KG1 (cell line): Measurements from ENCODE around the gene ZFYVE16.
A peak's percentile ranks its signal among the peaks of the same experiment; 100 is the strongest.
"Not testable (repeated sequence)": the region's sequence is repeated elsewhere in the genome, so short reads cannot be mapped to it uniquely, and the experiment has no call there.

Experiments used
- DNase-seq: peaks from one replicate; lab custom pipeline; 2025; lab: John Stamatoyannopoulos, UW

ZFYVE16 gene

DNA sequence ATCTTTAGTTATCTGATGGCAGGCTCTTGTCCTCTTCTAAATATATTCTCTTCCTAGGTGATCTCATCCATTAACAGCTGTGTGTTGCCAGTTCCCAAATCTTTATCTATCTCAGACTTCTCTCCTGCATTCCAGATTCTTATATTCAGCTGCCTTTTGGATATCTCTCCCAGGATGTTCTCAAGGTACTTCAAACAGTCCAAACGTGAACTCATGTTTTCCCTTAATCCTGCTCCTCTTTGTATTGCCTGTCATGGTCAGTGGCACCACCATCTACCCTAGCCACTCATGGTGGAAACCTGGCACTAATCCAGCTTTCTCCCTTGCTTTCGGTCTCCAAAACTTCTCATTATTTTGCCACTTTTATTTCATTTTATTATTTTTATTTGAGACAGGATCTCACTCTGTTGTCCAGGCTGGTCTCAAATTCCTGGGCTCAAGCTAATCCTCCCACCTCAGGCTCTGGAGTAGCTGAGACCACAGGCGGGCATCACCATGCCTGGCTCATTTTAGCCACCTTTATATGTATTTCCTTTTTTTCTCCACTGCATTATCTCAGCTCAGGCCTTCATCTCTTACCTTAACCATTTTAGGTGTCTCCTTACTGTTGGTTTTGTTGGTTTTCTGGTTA lies 3.8 kb downstream of the ZFYVE16 start:
- no peak for DNase-seq

DNA sequence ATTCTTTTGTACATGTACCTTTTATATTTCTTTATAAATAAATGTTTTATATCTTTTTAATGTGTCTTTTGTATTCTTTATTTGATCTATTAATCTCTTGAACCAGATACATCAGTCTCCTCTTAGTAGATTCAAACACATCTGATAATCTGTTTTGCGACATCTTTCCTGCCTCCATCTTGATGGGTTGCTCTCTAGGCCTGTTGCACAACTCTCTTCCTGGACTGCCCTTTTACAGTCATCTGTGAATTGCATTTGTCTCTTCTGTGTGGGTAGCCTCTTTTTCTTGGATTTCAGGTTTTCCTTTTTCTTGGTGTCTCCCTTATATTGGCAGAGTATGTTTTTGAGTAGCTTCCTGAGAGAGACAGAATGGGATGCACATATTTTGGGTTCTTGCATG lies 6.2 kb downstream of the ZFYVE16 start:
- no peak for DNase-seq

DNA sequence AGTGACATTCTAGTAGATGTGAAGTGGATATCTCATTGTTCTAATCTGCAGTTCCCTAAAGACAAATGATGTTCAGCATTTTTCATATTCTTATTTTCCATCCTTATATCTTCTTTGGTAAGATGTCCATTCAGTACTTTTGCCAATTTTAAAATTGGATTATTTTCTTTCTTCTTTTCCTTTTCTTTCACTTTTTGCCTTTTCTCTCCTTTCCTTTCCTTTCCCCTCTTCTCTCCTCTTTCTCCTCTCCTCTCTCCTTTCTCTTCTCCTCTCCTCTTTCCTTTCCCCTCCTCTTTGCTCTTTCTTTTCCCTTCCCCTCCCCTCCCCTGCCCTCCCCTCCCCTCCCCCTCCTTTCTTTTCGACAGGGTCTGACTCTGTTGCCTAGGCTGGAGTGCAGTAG lies 10.1 kb downstream of the ZFYVE16 start:
- no peak for DNase-seq

DNA sequence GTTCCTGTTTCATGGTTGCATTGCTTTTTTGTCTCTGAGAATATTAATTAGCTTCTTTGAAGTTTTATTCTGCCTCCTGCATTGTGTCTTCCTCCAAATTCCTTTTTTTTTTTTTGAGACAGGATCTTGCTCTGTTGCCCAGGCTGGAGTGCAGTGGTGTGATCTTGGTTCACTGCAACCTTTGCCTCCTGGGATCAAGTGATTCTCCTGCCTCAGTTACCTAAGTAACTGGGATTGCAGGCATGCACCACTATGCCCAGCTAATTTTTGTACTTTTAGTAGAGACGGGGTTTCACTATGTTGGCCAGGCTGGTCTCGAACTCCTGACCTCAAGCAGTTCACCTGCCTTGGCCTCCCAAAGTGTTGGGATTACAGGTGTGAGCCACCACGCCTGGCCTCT lies 16.5 kb downstream of the ZFYVE16 start:
- DNase-seq = not testable (repeated sequence)

DNA sequence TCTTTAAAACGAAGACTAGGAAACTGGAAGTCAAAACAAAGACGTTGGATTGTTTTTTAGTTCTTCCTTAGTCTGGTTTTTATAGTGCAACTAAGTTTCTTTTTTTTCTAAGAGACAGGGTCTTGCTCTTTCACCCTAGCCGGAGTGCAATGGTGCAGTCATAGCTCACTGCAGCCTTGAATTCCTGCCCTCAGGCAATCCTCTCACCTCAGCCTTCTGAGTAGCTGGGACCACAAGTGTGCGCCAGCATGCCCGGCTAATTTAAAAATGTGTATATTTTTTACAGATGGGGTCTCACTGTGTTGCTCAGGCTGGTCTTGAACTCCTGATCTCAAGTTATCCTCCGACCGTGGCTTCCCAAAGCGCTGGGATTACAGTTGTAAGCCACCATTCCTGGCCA lies 27.6 kb downstream of the ZFYVE16 start:
- no peak for DNase-seq

DNA sequence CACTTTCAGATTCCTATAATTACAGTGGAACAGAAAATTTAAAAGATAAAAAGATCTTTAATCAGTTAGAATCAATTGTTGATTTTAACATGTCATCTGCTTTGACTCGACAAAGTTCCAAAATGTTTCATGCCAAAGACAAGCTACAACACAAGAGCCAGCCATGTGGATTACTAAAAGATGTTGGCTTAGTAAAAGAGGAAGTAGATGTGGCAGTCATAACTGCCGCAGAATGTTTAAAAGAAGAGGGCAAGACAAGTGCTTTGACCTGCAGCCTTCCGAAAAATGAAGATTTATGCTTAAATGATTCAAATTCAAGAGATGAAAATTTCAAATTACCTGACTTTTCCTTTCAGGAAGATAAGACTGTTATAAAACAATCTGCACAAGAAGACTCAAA lies 29.5 kb downstream of the ZFYVE16 start:
- no peak for DNase-seq

DNA sequence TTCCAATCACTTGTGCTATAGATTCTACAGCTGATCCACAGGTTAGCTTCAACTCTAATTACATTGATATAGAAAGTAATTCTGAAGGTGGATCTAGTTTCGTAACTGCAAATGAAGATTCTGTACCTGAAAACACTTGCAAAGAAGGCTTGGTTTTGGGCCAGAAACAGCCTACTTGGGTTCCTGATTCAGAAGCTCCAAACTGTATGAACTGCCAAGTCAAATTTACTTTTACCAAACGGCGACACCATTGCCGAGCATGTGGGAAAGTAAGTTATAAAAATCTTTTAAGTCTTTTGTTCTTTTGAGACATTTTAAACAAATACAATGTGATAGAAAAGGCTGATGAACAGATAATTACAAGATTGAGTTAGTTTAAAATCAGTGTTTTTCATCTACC lies 30.9 kb downstream of the ZFYVE16 start:
- no peak for DNase-seq

DNA sequence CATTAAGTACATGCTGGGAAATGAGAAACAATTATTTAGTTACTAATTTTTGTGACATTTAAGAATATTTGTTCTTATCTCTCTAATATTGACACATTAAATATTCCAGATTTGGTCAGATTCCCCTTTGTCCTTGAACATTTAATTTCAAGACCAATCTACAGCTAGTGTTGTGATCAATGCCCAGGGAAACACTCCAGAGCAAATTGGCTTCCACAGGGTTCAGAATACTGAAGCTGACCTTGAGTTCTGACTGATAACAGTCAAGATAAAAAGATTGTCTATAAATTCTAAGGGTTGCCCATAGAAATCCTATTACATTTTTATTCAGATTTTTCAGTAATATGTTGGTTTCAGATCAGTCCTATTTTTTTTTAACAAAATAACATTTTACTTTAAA lies 31.3 kb downstream of the ZFYVE16 start:
- no peak for DNase-seq

DNA sequence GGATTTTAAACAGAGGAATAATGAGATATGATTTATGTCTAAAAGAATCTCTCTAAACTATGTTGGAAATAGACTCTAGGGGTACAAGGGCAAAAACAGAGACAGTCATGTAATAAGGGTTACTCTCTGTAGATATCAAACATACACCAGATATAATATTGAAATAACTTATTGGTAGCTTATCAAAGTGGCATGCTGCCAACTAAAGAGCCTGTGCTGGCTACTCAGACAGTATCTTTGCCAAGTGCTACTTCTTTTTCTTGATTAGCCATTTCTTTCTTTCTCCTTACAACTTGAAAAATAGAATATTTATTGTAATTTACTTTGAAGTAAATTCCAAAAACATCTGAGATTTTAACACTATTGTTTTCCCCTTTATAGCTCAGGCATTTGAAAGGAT lies 34.9 kb downstream of the ZFYVE16 start:
- DNase-seq = no peak

DNA sequence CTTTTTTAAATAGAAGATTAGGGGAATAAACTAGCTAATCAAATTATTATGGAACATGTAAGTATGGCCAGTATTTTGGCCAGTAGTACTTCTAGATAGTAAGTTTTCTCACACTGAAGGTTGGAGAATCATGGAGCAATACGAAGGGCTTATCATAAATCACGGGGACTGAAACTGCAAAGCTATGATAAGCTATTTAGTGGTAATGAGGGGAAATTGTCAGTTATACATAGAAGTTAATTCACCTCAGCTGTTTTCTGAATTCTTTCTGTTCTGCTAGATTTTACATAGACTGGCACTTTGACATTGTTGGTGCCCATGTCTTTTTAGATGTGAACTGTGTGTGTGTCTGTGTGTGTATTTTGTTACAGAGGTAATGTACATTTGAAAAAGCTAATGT lies 45.5 kb downstream of the ZFYVE16 start:
- DNase-seq = no peak

DNA sequence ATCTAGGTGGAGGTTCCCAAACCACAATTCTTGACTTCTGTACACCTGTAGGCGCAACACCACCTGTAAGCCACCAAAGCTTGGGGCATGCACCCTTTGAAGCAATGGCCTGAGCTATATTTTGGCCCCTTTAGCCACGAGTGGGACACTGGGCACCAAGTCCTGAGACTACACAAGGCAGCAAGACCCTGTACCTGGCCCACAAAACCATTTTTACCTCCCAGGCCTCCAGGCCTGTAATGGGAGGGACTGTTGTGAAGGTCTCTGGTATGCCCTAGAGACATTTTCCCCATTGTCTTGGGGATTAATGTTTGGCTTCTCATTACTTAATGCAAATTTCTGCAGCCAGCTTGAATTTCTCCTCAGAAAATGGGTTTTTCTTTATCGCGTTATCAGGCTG lies 55.4 kb downstream of the ZFYVE16 start:
- DNase-seq = no peak

DNA sequence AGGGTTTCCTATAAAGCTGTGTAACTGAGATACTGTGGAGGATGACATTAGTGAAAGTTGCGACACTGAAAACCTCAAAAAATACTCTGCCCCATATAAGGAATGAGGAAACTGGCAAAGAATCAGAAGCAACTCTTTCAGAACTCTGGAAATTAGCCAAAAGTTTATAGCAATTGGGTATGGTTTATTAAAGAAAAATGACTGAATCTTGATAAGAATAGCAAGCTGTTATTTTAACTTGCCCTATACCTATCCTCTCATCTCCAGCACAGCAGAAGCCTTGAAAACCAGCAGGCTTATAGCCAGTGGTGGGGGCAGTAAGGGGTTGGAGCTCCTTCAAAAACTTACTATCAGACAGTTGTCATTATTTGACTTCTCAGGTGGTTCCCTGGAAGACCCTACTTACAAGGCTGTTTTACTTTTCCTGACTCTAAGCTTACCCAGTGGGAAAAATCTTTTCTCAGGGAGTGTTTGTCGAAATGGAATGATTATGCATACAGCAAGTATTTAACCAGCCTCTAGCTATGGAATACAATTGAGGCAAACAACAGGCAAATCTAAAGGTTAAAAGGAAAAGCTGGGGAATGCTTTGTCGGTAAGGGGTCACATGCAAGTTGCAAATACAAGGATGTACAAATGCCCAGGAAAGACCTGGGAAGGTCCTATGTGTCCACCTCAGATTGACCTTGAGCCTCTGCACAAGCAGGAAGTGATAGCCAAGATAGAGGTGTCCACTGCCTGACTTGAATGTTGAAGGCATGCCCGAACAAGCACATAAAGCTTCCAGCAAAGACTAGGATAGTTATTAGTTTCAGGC lies 59.0 kb downstream of the ZFYVE16 start:
- DNase-seq = no peak

DNA sequence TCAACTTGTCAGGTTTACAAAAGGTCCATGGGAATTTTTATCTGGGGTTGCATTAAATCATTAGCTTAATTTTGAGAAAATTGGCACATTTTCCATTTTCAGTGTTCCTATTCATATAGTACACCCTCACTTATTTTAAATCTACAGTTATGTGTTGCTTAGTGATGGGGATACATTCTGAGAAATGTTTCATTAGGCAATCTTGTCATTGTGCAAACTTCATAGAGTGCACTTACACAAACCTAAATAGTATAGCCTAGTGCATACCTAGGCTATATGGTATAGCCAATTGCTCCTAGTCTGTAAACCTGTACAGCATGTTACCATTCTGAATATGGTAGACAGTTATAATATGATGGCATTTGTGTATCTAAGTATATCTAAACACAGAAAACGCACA lies 60.3 kb downstream of the ZFYVE16 start:
- no peak for DNase-seq

DNA sequence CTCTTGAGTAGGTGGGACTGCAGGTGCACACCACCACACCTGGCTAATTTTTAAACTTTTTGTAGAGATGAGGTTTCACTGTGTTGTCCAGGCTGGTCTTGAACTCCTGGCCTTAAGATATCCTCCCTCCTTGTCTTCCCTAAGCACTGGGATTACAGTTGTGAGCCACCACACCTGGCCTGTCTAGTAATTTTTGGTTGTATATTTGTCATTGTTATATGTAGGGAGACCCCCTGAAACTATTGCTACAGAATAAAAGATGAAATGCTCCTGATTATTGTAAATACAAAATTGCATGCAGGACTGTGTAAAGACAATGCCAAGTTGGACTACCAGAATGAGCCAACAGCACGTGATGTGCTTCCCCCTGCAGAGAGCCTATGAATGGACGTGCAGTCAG lies 62.8 kb downstream of the ZFYVE16 start:
- DNase-seq = not testable (repeated sequence)

DNA sequence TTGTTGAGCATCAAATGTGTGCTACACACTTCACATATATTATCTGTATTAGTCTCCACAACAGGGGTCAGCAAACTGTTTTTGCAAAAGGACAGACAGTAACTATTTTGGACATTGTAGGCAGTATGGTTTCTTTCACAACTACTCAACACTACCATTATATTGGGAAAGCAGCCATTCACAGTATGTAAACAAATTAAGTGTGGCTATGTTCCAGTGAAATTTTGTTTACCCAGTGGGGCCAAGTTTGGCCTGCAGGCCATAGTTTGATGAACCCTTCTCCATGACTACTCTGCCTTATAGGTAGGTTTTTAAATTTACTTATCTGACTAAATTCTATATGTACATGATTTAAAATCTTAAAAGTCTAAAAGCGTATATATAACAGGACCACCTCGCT lies 67.1 kb downstream of the ZFYVE16 start:
- no peak for DNase-seq

DNA sequence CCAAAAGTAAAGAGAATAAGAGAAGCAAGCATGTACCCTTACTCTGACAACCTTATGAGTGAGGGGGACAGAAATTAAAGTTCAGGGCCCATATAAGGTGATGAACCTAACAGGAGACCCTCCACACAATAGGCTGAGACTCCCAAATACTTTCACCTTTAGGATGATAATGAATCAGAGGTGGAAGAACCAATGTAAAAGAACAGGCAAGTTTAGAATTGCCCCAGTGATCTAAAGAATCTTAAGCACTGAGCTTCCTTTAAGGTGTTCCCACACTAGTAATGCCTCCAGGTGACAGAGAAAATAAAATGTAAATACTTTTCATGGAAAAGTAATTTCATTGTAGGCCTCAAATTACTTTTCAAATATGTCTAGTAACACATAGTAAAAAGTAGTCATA lies 71.8 kb downstream of the ZFYVE16 start:
- DNase-seq = no peak

DNA sequence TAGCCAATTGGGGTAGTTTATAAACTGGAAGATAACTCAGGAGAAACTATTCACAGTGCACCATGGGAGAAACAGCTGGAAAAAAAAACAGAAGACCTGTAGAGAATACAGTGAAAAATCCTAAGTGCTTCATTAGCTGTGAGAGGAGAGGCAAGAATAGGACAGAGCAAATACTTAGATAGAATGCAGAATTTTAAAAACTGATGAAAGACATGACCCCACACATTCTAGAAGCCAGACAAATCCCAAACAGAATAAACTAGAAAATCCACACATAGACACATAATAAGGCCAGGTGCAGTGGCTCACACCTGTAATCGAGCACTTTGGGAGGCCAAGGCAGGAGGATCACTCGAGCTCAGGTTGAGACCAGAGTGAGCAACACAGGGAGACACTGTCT lies 72.5 kb downstream of the ZFYVE16 start:
- DNase-seq = no peak

DNA sequence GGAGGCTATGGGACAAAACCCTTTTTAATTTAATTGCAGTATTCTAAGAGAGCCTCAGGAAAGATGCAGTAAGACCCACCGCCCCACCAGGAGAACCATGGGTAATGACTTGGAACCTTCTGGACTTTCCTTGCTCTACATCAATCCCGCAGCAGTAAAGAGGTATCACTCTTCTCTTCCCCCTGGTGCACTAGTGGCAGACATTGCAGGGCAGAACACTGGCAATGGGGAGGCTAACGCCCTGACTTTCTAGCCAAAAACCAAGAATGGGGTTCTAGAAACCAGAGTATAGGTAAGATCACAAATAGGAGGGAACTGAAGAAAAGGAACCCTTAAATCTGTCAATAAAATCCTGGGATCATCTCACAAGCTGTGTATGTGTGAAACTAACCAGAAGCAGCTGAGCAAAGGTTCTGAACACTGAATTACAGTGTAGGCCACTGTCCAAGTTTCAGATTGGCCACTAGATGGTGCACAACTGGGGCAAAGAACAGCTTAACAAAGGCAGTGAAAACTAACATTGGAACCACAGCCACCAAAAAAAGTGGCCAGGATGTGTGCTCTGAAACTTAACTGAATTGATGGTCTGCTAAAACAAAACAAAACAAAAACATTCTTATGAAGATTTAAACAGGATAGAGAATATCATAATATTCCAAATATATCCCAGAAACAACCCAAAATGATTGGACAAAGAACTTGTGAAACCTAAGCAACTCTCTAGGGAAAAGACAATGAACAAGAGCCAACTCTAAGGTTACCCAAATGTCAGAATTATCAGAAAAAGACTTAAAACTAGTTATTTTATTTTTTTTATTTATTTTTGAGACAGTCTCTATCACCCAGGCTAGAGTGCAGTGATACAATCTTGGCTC lies 73.4 kb downstream of the ZFYVE16 start:
- DNase-seq = peak; percentile 29

DNA sequence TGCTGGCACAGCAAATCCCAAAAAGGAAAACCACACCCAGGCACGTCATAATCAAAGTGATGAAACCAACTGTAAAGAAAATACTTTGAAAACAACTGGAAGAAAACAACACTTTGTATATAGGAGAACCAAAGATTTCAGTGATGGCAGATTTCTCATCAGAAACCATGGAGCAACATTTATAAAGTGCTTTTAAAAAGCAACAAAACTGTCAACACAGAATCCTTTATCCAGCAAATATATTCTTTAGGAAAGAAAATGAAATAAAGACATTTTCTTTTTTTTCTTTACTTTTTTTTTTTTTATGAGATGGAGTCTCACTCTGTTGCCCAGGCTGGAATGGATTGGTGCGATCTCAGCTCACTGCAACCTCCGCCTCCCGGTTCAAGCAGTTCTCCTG lies 74.7 kb downstream of the ZFYVE16 start:
- DNase-seq = no peak

DNA sequence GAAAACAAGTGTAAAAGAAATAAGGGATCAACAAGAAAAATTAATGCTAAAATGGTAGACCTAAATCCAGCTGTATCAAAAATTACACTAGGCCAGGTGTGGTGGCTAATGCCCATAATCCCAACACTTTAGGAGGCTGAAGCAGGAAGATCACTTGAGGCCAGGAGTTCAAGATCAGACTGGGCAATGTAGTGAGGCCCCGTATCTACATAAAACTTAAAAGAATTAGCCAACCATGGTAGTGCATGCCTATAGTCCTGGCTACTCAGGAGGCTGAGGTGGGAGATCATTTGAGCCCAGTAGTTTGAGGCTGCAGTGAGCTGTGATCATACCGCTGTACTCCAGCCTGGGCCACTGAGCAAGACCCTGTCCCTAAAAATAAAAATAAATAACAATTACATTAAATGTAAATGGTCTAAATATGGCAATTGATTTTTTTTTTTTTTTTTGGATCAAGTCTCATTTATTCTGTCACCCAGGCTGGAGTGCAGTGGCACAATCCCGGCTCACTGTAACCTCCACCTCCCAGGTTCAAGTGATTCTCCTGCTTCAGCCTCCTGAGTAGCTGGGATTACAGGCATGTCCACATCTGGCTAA lies 75.9 kb downstream of the ZFYVE16 start:
- no peak for DNase-seq

DNA sequence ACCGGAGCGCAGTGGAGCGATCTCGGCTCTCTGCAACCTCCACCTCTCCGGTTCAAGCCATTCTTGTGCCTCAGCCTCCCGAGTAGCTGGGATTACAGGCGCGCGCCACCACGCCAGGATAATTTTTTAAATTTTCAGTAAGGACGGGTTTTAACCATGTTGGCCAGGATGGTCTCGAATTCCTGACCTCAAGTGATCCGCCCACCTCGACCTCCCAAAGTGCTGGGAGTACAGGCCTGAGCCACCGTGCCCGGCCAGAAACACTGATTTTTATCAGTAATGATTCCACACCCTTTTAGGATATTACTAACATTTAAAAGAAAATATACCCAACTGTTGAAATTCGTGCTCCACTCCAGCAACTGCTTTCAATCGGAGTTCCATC lies 79.6 kb downstream of the ZFYVE16 start:
- no peak for DNase-seq
